Heart left ventricle (tissue), 13 donors: ENCODE data around the gene LYRM4.

ENCODE experiments used
- POLR2A ChIP-seq, 2 donors: fragments of 450-650 bp; IDR thresholded peaks; one replicate each; pipeline ENCODE4 v1.6.1; 2017; ENCODE audit warnings: antibody characterized with exemption in 2 of 2, mild to moderate bottlenecking in 2 of 2, moderate library complexity in 2 of 2
- TF ChIP-seq, protein P1 (sequence below), 12 donors: fragments of 200-600 bp; sonication (generic) in 4 of 12; IDR thresholded peaks; one replicate each; pipeline versions ENCODE4 v1.5.0 to v1.8.0; 2018 to 2022; ENCODE audit warnings: antibody characterized with exemption in 12 of 12, mild to moderate bottlenecking in 5 of 12
- donor health status: ischemic (EF 13 %, LVEDD 7.1; RV severe dilation, severe dysfunction).
- donor health status: DM: no; HTN: yes; CAD: no.
- donor health status: DM: no; HTN: no; CAD: no.
- donor health status: ischemic (EF 25% LVEDD 6.9; RV normal size, moderate dysfunction).
- donor health status: ischemic (EF 25% LVEDD 5.7; RV mildly dilated, moderate dysfunction).
- donor health status: ischemic (EF 35%, LVEDD 5.7; RV mildly dilated, moderate dysfunction).
- donor health status: nonischemic (EF 11% LVEDD 7.7; RV severe dilation, severe dysfunction).
- donor health status: DM: yes; HTN: yes; CAD: no.
- donor health status: PGD.
- donor health status: ischemic (EF 29% LVEDD 5.4; RV normal size, mild dysfunction).
- donor health status: nonischemic (EF 23%, LVEDD 6.1; RV moderate dilation, normal function).

DNA sequence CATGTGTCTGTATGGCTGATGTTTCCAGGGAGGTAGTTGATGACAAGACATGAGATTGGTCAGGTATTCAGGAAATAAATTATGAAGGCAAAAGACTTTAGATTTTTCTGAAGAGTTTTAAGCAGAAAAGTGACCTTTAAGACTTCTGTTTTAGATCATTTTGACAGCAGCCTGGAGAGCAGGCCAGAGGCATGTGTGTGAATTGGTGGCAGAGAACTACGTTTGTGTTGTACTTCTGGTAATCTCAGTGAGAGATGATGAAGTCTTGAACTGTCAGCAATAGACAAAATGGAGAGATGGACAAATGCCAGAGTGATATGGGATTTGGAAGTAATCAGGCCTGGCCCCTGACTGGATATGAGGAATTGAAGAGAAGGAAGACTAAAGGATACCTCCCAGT, 31.4 kb upstream of the LYRM4 start:
- TF ChIP-seq, protein P1, sequence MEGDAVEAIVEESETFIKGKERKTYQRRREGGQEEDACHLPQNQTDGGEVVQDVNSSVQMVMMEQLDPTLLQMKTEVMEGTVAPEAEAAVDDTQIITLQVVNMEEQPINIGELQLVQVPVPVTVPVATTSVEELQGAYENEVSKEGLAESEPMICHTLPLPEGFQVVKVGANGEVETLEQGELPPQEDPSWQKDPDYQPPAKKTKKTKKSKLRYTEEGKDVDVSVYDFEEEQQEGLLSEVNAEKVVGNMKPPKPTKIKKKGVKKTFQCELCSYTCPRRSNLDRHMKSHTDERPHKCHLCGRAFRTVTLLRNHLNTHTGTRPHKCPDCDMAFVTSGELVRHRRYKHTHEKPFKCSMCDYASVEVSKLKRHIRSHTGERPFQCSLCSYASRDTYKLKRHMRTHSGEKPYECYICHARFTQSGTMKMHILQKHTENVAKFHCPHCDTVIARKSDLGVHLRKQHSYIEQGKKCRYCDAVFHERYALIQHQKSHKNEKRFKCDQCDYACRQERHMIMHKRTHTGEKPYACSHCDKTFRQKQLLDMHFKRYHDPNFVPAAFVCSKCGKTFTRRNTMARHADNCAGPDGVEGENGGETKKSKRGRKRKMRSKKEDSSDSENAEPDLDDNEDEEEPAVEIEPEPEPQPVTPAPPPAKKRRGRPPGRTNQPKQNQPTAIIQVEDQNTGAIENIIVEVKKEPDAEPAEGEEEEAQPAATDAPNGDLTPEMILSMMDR (IDR thresholded peaks at IDR 0.05): no peak
- TF ChIP-seq POLR2A (IDR thresholded peaks at IDR 0.05): no peak
